ENCODE measurements around the gene MTA3. TPM values are rescaled to one million over a fixed set of nuclear protein-coding genes. Genes with fewer than 3 reads are reported as not detected.

Gene MTA3
- total and polyA plus RNA-seq, 9 of the 15 experiments (the other 6 are each of a cell fraction or from before 2014, with no cell fraction given) = 12.4 to 39.6 (median 23.5) TPM

DNA sequence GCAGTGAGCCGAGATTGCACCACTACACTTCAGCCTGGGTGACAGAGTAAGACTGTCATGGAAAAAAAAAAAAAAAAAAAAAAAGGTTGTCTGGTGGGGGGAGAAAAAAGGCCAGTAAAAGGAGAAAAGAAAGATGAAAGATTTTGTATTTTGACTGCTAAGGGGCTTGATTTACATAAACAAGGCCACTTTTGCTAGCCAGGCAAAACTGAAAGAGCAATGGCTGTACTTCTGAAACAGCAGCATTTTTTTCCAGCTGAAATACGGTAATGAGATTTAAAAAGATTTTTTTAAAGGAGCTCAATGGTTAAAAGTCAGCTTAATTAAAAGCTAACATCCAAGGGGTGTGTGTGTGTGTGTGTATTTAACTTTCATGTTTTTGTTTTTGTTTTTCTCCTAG lies 206.8 kb downstream of the MTA3 start (continued):
- TF ChIP-seq POLR3A (IDR thresholded peaks at IDR 0.05; ENCODE audit: borderline replicate concordance, extremely low read depth, insufficient read depth, insufficient read length) = no peak

DNA sequence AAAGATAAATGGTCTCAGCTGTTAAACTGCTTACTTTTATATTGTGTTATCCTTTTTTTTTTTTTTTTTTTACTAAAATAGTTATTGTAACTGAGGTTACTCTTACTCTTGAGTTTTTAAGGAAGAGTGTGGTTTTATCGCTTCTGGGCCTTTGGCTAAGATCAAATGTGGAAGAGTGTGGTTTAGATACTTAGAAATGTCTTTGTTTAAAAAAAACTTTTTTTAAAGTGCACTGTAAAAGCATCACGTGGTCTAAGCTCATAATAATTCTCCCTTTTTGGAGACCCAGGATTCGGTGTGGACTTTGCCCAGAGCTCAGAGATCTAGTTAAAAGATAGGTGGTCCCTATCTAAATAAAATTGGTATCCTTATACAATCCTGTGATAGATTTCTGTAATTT lies 207.4 kb downstream of the MTA3 start:
- ChIA-PET CTCF (ENCODE audit: low intra/inter-chr PET ratio) (no interaction called here), POLR2A (interaction anchor here (1.3 kb wide), 1 partner anchor 18 kb away, joined by 4 read pairs; no protein-coding TSS in a partner anchor)
- BruUV-seq (replicated peaks) = no TSS peak
- Histone ChIP-seq H3K4me1 (replicated peaks in 1 of 2; ENCODE audit: control insufficient read depth in 2 of 2, insufficient read depth in 2 of 2, low read length in 2 of 2) (peaks cover 0 to 5% of the 10 kb centered on the region in 2 experiments; a peak in 2 of 5 replicates), H3K79me2 (ENCODE audit: control insufficient read depth, insufficient read depth, low read length) (no peaks in the 10 kb centered on the region), H3K9me1 (ENCODE audit: control insufficient read depth, insufficient read depth, low read length) (no peaks in the 10 kb centered on the region), H2AFZ (ENCODE audit: low read depth, low read length) (no peak overlapping the region), H4K20me1 (replicated peaks; ENCODE audit: control insufficient read depth, insufficient read depth, low read length) (no peaks in the 10 kb centered on the region), H3K36me3 (ENCODE audit: control insufficient read depth, insufficient read depth, low read length) (no peaks in the 10 kb centered on the region), H3K4me2 (ENCODE audit: insufficient read depth, low read length) (no peak overlapping the region), H3K4me3 (no peak overlapping the region), H3K27ac (ENCODE audit: extremely low read depth, low read depth, low read length) (no peak overlapping the region), H3K9me3 (replicated peaks; ENCODE audit: control insufficient read depth, insufficient read depth, low read depth, low read length) (no peaks in the 10 kb centered on the region), H3K9ac (ENCODE audit: insufficient read depth in 1 of 2, low read depth in 2 of 2, low read length in 2 of 2) (no peak overlapping the region), H3K27me3 (ENCODE audit: control insufficient read depth in 2 of 2, insufficient read depth in 2 of 2, low read length in 2 of 2) (no peaks in the 10 kb centered on the region)
- WGBS (ENCODE audit: insufficient coverage, low coverage, missing lambda C conversion rate) = 18% methylated on average over 3 of the region's 3 CpGs
- intact Hi-C loops (cut with micrococcal nuclease) (no loop called here), in situ Hi-C loops (cut with MboI) (loop anchor here (25.0 kb wide), 1 partner anchor 264 kb away; no protein-coding TSS in a partner anchor)
- DNase-seq (ENCODE audit: extremely low read depth in 1 of 4, low spot score in 3 of 4) (no peak), ATAC-seq (no peak), FAIRE-seq (no peak)
- TF ChIP-seq RAD51 (IDR thresholded peaks at IDR 0.05; ENCODE audit: borderline replicate concordance, low read depth) = peak; percentile 48; the same call in 1 of the 2 replicates
- TF ChIP-seq RNF2 (IDR thresholded peaks at IDR 0.05) = no peak
- no peak for TF ChIP-seq CCAR2 (IDR thresholded peaks at IDR 0.05; ENCODE audit: low read depth, low read length)
- TF ChIP-seq, protein P1, sequence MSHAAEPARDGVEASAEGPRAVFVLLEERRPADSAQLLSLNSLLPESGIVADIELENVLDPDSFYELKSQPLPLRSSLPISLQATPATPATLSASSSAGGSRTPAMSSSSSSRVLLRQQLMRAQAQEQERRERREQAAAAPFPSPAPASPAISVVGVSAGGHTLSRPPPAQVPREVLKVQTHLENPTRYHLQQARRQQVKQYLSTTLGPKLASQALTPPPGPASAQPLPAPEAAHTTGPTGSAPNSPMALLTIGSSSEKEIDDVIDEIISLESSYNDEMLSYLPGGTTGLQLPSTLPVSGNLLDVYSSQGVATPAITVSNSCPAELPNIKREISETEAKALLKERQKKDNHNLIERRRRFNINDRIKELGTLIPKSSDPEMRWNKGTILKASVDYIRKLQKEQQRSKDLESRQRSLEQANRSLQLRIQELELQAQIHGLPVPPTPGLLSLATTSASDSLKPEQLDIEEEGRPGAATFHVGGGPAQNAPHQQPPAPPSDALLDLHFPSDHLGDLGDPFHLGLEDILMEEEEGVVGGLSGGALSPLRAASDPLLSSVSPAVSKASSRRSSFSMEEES (CRISPR knock-in tag; IDR thresholded peaks at IDR 0.05) = 0 out of 2 replicates have a peak, but pooled peaks have one; percentile 5
- no peak for TF ChIP-seq U2AF2 (optimal IDR thresholded peaks at IDR 0.05; ENCODE audit: low read depth, low read length)

All from K562 (cell line).